Tibial artery (tissue), 4 donors: Measurements from ENCODE around the gene TNFRSF13B.

Source experiments
- DNase-seq, 2 donors: peaks; one replicate each; pipeline ENCODE4 v3.0.0-alpha.2; 2019
- H3K27ac ChIP-seq, 2 donors: fragments of 200-600 bp; sonication (generic) in 1 of 2; 1 replicate in 1 of 2; 2 replicates in 1 of 2; pipeline ENCODE4 v1.5.1; 2018 to 2019; ENCODE audit warnings: mild to moderate bottlenecking in 1 of 2
- H3K27me3 ChIP-seq, 2 donors: fragments of 200-600 bp; sonication (generic) in 1 of 2; one replicate each; pipeline versions ENCODE4 v1.5.1 to v1.6.0; 2016 to 2019
- H3K36me3 ChIP-seq, 3 donors: fragments of 200-600 bp; sonication (generic) in 2 of 3; one replicate each; pipeline ENCODE4 v1.5.1; 2016 to 2019; ENCODE audit warnings: mild to moderate bottlenecking in 2 of 3
- H3K4me1 ChIP-seq, 4 donors: fragments of 200-600 bp; sonication (generic) in 2 of 4; 1 replicate in 3 of 4; 2 replicates in 1 of 4; pipeline ENCODE4 v1.5.1; 2016 to 2019
- H3K4me3 ChIP-seq, 2 donors: fragments of 200-600 bp; sonication (generic) in 1 of 2; 1 replicate in 1 of 2; 2 replicates in 1 of 2; pipeline ENCODE4 v1.5.1; 2018 to 2019; ENCODE audit warnings: mild to moderate bottlenecking in 2 of 2
- H3K9me3 ChIP-seq, 3 donors: fragments of 200-600 bp; sonication (generic) in 1 of 3; one replicate each; pipeline ENCODE4 v1.5.1; 2016 to 2019
- CTCF ChIP-seq, 2 experiments: fragments of 200-600 bp in 1 of 2; fragments of 450-650 bp in 1 of 2; IDR thresholded peaks; one replicate each; pipeline ENCODE4 v1.5.1; 2017 to 2019; ENCODE audit warnings: antibody characterized with exemption in 2 of 2, mild to moderate bottlenecking in 1 of 2, moderate library complexity in 1 of 2
- intact Hi-C: fragments of 100-400 bp; cut with DNase I; formaldehyde crosslinking; loops from one replicate; pipeline ENCODE4 v1.15.0; 2023; ENCODE audit warnings: low total_unique reads

Gene TNFRSF13B

GRCh38 chr17:16948587-16949376 is 23.1 kb downstream of the TNFRSF13B start:
- H3K36me3 ChIP-seq: no peaks in the 10 kb centered on the region
- H3K9me3 ChIP-seq: peaks cover 0 to 18% (median 15%) of the 10 kb centered on the region in 3 donors
- H3K4me1 ChIP-seq: no peaks in the 10 kb centered on the region
- H3K4me3 ChIP-seq: no peak overlapping the region
- H3K27me3 ChIP-seq: peaks cover 0 to 42% of the 10 kb centered on the region in 2 donors
- no peak overlapping the region for H3K27ac ChIP-seq
- no peak for TF ChIP-seq CTCF (IDR thresholded peaks at IDR 0.05)
- intact Hi-C loops: no loop called here
- no peak for DNase-seq

GRCh38 chr17:16947470-16947869 is 24.4 kb downstream of the TNFRSF13B start:
- Histone ChIP-seq H3K4me1 (no peaks in the 10 kb centered on the region), H3K27me3 (peaks cover 0 to 44% of the 10 kb centered on the region in 2 donors), H3K27ac (no peak overlapping the region), H3K4me3 (no peak overlapping the region), H3K36me3 (no peaks in the 10 kb centered on the region), H3K9me3 (peaks cover 0 to 18% (median 15%) of the 10 kb centered on the region in 3 donors)
- intact Hi-C loops: no loop called here
- DNase-seq: no peak
- no peak for TF ChIP-seq CTCF (IDR thresholded peaks at IDR 0.05)

DNA sequence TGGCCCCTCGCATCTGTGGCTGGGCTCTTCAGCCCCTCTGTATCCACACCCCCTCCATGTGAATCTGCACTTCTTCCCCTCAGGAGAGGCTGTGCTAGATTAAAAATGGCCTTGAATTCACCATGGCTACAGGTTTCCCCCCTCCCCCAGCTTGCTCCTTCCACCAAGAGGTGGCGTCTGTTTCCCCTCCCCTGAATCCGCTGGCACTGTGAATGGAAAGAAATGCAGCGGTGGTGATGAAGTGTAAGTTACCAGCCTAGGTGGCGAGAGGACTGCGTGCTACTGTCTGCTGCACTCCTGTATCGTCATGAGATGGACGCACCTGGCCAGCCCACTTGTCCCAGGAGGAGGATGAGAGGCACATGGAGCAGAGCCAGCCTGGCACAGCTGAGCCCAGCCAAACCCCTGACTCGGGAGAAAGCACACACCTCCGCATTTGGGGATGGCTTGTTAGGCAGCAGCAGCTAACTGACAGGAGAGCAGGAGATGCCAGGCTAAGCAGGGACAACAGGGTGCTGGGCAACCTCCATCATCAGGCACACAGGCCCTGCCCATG is 26.2 kb downstream of the TNFRSF13B start:
- no peak for TF ChIP-seq CTCF (IDR thresholded peaks at IDR 0.05)
- Histone ChIP-seq H3K4me1 (no peaks in the 10 kb centered on the region), H3K4me3 (no peak overlapping the region), H3K36me3 (no peaks in the 10 kb centered on the region), H3K27ac (no peak overlapping the region), H3K27me3 (peaks cover 0 to 38% of the 10 kb centered on the region in 2 donors), H3K9me3 (peaks cover 0 to 18% (median 15%) of the 10 kb centered on the region in 3 donors)
- DNase-seq: no peak
- intact Hi-C loops: no loop called here

DNA sequence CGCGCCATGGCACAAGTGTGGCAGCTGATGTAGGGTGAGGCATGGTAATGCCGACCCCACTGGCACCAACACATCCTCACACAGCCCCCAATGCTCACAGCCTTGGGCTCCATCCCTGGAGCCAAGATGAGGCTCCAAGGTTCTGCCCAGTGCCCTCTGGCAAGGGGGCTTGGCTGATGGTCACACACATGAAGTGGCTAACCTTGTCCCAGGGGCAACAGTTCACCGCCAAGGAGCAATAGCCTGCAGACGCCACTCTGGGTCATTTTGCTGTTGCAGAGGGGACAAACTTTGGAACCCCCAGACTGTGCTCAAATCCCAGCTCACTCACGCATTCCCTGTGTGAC is 26.8 kb downstream of the TNFRSF13B start:
- H3K4me1 ChIP-seq: no peaks in the 10 kb centered on the region
- peaks cover 0 to 18% (median 15%) of the 10 kb centered on the region in 3 donors for H3K9me3 ChIP-seq
- intact Hi-C loops: no loop called here
- H3K27me3 ChIP-seq: peaks cover 0 to 33% of the 10 kb centered on the region in 2 donors
- no peak overlapping the region for H3K27ac ChIP-seq
- no peak for DNase-seq
- H3K36me3 ChIP-seq: no peaks in the 10 kb centered on the region
- no peak overlapping the region for H3K4me3 ChIP-seq
- TF ChIP-seq CTCF (IDR thresholded peaks at IDR 0.05): no peak

- no peak for DNase-seq
- Histone ChIP-seq H3K27ac (no peak overlapping the region), H3K9me3 (peaks cover 0 to 14% (median 12%) of the 10 kb centered on the region in 3 donors), H3K4me3 (no peak overlapping the region), H3K27me3 (peaks cover 0 to 38% of the 10 kb centered on the region in 2 donors), H3K4me1 (no peaks in the 10 kb centered on the region), H3K36me3 (no peaks in the 10 kb centered on the region)
- intact Hi-C loops: no loop called here
- no peak for TF ChIP-seq CTCF (IDR thresholded peaks at IDR 0.05)
These were observed 27.4 kb downstream of the TNFRSF13B start for GRCh38 chr17:16944334-16945135.
